ENCODE data around the gene SGTA. TPM values are rescaled to one million over a fixed set of nuclear protein-coding genes. Genes with fewer than 3 reads are reported as not detected.
A peak's percentile ranks its signal among the peaks of the same experiment; 100 is the strongest.

SGTA gene
- total and polyA plus RNA-seq, 2 experiments from 2014 or later: 71.6 to 102 TPM

GRCh38 chr19:2783781-2784145 is 690 bp upstream of the SGTA start:
- Histone ChIP-seq H3K4me3 (peak overlapping the region; percentile 38), H3K4me2 (peak overlapping the region; percentile 25; the same call in 1 of the 2 replicates)
- TF ChIP-seq CREB1 (CRISPR knock-in tag; IDR thresholded peaks at IDR 0.05; ENCODE audit: low read depth) (no peak), NANOG (IDR thresholded peaks at IDR 0.05; ENCODE audit: borderline replicate concordance) (no peak), EZH2phosphoT487 (IDR thresholded peaks at IDR 0.05; ENCODE audit: unreplicated experiment) (no peak), CTCF (conservative IDR thresholded peaks at IDR 0.05; ENCODE audit: low read depth in 2 of 2) (no peak), ETS1 (IDR thresholded peaks at IDR 0.05) (no peak), EZH2 (IDR thresholded peaks at IDR 0.05; ENCODE audit: low read depth, unreplicated experiment) (no peak), ZNF331 (CRISPR knock-in tag; IDR thresholded peaks at IDR 0.05; ENCODE audit: low read depth) (no peak), ZNF114 (CRISPR knock-in tag; IDR thresholded peaks at IDR 0.05) (no peak), REST (IDR thresholded peaks at IDR 0.05; ENCODE audit: unreplicated experiment) (no peak), STAT1 (IDR thresholded peaks at IDR 0.05; ENCODE audit: unreplicated experiment) (no peak), ZNF462 (CRISPR knock-in tag; IDR thresholded peaks at IDR 0.05) (no peak), POLR2AphosphoS5 (IDR thresholded peaks at IDR 0.05; ENCODE audit: low read depth) (no peak), JUNB (IDR thresholded peaks at IDR 0.05; ENCODE audit: unreplicated experiment) (no peak)

More at GRCh38 chr19:2783781-2784145, 690 bp upstream of the SGTA start:
- peaks cover 13% of the 10 kb centered on the region for H3K27me3 Mint-ChIP-seq (ENCODE audit: insufficient read depth, low read depth, poor library complexity)
- H3K27ac ChIP-seq (ENCODE audit: low read depth): peak overlapping the region; percentile 28; the same call in 1 of the 2 replicates
- no peak overlapping the region for H2AFZ ChIP-seq
- peaks cover 4% of the 10 kb centered on the region; the same call in 1 of the 3 replicates for H3K9me3 Mint-ChIP-seq
- H3K27me3 ChIP-seq (ENCODE audit: insufficient read depth): no peaks in the 10 kb centered on the region
- peak overlapping the region; percentile 93 for H3K4me3 Mint-ChIP-seq
- peaks cover 29% of the 10 kb centered on the region for H3K36me3 Mint-ChIP-seq (ENCODE audit: low read depth)
- H3K4me1 Mint-ChIP-seq: peaks cover 33% of the 10 kb centered on the region
- H3K36me3 ChIP-seq (ENCODE audit: insufficient read depth): no peaks in the 10 kb centered on the region
- H3K9me2 ChIP-seq (ENCODE audit: insufficient read depth): no peaks in the 10 kb centered on the region
- H3K4me1 ChIP-seq (ENCODE audit: insufficient read depth): peaks cover 14% of the 10 kb centered on the region
- H4K20me1 ChIP-seq (replicated peaks; ENCODE audit: insufficient read depth): peaks cover 45% of the 10 kb centered on the region
- H3K27ac Mint-ChIP-seq: peak overlapping the region; percentile 98
- ATAC-seq (no peak), DNase-seq (ENCODE audit: low spot score) (no peak)
- H3F3A ChIP-seq (replicated peaks; ENCODE audit: low read depth): 0 out of 2 replicates have a peak, but pooled peaks cover 5% of the 10 kb centered on the region
- peaks cover 75% of the 10 kb centered on the region for H3K79me2 ChIP-seq (replicated peaks; ENCODE audit: insufficient read depth)
